GM13977 (cell line): ENCODE results near the gene MYL3.

Experiments
- DNase-seq: peaks from one replicate; pipeline ENCODE4 v3.0.0; 2012; ENCODE audit warnings: low spot score
- CTCF ChIP-seq: IDR thresholded peaks from 2 replicates; pipeline ENCODE4 v1.5.1; 2012; ENCODE audit warnings: mild to moderate bottlenecking, control low read depth; ENCODE audit not compliant: insufficient read depth; ENCODE audit errors: extremely low read depth, missing control alignments
- in situ Hi-C: fragments of 300-500 bp; cut with MboI; formaldehyde crosslinking; loops from one replicate; pipeline ENCODE4 v1.12.0; 2022; ENCODE audit warnings: low sequenced_read_pairs, low pct_unique_long_range_greater_than_20kb, mixed read lengths, inconsistent platforms; ENCODE audit not compliant: unreplicated experiment

Gene MYL3

DNA sequence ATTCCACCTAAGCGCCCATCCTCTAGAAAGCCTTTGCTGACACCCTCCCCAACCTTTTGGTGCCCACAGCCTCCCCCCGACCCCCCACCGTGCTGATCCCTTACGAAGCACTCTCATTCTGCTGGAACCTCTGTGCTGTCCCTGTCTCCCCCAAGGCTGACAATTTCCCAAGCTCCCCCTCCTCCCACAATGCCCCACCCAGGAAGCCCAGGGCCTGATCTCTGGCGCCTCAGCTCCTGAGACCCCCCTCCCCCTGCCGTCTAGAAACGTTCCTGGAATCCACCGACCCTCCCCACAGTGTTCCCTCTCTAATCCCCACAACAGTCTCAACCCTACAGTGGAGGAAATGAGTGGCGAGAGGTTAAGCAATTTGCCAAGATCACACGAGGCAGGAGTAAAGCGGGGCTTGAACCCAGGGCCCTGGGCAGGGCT lies 18.3 kb downstream of the MYL3 start:
- in situ Hi-C loops, result no loop called here
- no peak for TF ChIP-seq CTCF
- DNase-seq, result no peak

DNA sequence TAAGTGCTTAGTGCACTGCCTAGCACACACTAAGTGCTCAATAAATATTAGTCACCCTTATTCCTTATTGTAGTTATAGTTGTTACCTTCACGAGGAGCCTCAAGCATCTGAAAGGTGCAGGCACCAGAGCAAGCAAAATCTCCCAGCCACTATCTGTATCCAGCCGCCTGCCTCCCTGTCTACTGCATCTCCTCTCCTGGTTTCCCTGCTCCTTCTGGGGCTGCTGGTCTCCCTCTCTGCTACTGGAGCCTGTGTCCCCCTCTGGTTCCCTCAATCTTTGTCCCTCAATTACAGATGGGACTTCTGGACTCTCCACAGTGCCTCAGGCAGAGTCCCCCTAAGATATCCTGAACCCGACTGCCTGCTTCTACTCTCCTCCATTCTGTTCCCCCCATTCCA lies 18.8 kb downstream of the MYL3 start:
- no peak for TF ChIP-seq CTCF
- DNase-seq, result no peak
- in situ Hi-C loops, result no loop called here

DNA sequence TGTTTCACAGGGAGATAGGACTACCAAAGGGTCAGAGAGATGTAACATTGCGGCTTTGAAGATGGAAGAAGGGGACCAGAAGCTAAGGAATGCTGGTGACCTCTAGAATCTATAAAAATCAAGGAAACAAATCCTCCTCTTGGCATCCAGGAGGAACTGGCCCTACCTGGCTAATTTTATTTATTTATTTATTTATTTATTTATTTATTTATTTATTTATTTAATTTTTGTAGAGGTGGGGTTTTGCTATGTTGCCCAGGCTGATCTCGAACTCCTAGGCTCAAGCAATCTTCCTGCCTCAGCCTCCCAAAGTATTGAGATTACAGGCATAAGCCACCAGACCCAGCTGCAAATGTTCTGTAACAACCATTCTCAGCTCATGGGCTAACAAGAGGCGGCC lies 19.7 kb downstream of the MYL3 start:
- no peak for TF ChIP-seq CTCF
- in situ Hi-C loops, result no loop called here
- no peak for DNase-seq

DNA sequence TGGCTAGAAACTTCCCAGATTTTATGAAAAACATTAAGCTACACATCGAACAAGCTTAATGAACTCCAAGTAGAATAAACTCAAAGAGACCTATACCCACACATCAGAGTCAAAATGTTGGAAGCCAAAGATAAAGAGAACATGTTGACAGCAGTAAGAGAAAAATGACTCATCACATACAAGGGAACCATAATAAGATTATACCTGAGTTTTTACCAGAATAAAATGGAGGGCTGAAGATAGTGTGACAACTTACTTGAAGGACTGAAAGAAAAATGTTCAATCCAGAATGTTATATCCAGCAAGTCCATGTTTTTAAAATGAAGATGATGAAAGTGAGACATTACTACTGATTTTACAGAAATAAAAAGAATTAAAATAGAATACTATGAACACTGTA lies 22.8 kb downstream of the MYL3 start:
- in situ Hi-C loops, result no loop called here
- no peak for TF ChIP-seq CTCF

GRCh38 chr3:46838301-46838700 lies 24.9 kb downstream of the MYL3 start:
- in situ Hi-C loops, result no loop called here
- TF ChIP-seq CTCF, result no peak
- no peak for DNase-seq

More for the DNA sequence above, 22.8 kb downstream of the MYL3 start:
- DNase-seq, result no peak

- DNase-seq, result no peak
- no peak for TF ChIP-seq CTCF
- in situ Hi-C loops, result no loop called here
Observed at GRCh38 chr3:46835491-46835890, 27.8 kb downstream of the MYL3 start.

DNA sequence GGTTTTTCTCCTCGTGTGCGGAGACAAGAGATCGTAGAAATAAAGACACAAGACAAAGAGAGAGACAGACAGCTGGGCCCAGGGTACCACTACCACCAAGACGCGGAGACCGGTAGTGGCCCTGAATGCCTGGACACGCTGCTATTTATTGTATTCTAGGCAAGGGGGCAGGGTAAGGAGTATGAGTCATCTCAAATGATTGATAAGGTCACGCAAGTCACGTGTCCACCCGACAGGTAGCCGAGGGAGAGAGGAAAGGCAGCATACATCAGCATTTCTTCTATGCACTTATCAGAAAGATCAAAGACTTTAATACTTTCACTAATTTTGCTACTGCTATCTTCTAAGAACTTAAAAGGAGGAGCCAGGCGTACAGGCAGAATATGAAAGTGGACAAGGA lies 28.2 kb downstream of the MYL3 start:
- no peak for TF ChIP-seq CTCF
- in situ Hi-C loops, result no loop called here
- no peak for DNase-seq
